Panc1 (cell line): Measurements from ENCODE around the gene RRM1. TPM values are rescaled to one million over a fixed set of nuclear protein-coding genes. Genes with fewer than 3 reads are reported as not detected.

Experiments
- ATAC-seq: fragments of 200-7000 bp; cut with Tn5 transposase; 2 replicates; pipeline ENCODE4 v1.9.1; 2020; ENCODE audit warnings: mild to moderate bottlenecking, moderate library complexity
- BruUV-seq: library from RNA; stranded (reverse); fragments of 400-500 nt; replicated peaks from 2 replicates; lab custom pipeline; 2021; lab: Mats Ljungman, UMichigan
- CTCF ChIA-PET: fragments of 300-600 bp; sonication (Branson Sonifier 250); formaldehyde crosslinking; loops from one replicate; lab custom pipeline; 2022; ENCODE audit warnings: antibody characterized with exemption; lab: Charles Lee
- POLR2A ChIA-PET: fragments of 300-600 bp; sonication (Branson Sonifier 250); formaldehyde crosslinking; loops from one replicate; lab custom pipeline; 2022; ENCODE audit warnings: antibody characterized with exemption; lab: Charles Lee
- DNase-seq: peaks from one replicate; pipeline ENCODE4 v3.0.0-alpha.2; 2010; ENCODE audit warnings: low read depth, low spot score
- H3K27ac ChIP-seq: 2 replicates; pipeline ENCODE4 v1.5.1; 2011; ENCODE audit warnings: mild to moderate bottlenecking, low read length, inconsistent platforms
- H3K27me3 ChIP-seq: fragments of 200-500 bp; sonication (Bioruptor generic); 2 replicates; pipeline ENCODE4 v1.6.0; 2014; ENCODE audit warnings: low read length, inconsistent platforms; ENCODE audit not compliant: control insufficient read depth, insufficient read depth
- H3K36me3 ChIP-seq: fragments of 200-500 bp; sonication (Bioruptor generic); 2 replicates; pipeline ENCODE4 v1.5.1; 2014; ENCODE audit warnings: inconsistent platforms, mild to moderate bottlenecking, low read length, moderate library complexity; ENCODE audit not compliant: control insufficient read depth, insufficient read depth
- H3K4me1 ChIP-seq: 2 replicates; pipeline ENCODE4 v1.5.1; 2011; ENCODE audit warnings: inconsistent platforms, mild to moderate bottlenecking, low read length, moderate library complexity; ENCODE audit not compliant: control insufficient read depth, insufficient read depth
- H3K4me3 ChIP-seq, 2 experiments: 2 replicates each; pipeline ENCODE4 v1.5.1; 2011 to 2012; ENCODE audit warnings: low read depth in 2 of 2, low read length in 2 of 2, mild to moderate bottlenecking in 2 of 2, inconsistent platforms in 1 of 2, moderate library complexity in 1 of 2
- H3K9me3 ChIP-seq: fragments of 200-500 bp; sonication (Bioruptor generic); 2 replicates; pipeline ENCODE4 v1.5.1; 2014; ENCODE audit warnings: low read depth, mild to moderate bottlenecking, inconsistent platforms, low read length, moderate library complexity; ENCODE audit not compliant: control insufficient read depth, insufficient read depth
- CTCF ChIP-seq: fragments of 450-650 bp; IDR thresholded peaks from 2 replicates; pipeline ENCODE4 v1.5.1; 2017; ENCODE audit warnings: mild to moderate bottlenecking
- POLR2AphosphoS5 ChIP-seq: IDR thresholded peaks from 2 replicates; pipeline ENCODE4 v1.6.1; 2012; ENCODE audit warnings: mild to moderate bottlenecking, low read depth, low read length, moderate library complexity
- REST ChIP-seq, 2 experiments: IDR thresholded peaks; 2 replicates each; pipeline ENCODE4 v1.6.1; 2011 to 2012; ENCODE audit warnings: low read depth in 2 of 2, control low read depth in 1 of 2, low read length in 1 of 2, mild to moderate bottlenecking in 1 of 2, moderate library complexity in 1 of 2; ENCODE audit not compliant: insufficient read depth in 1 of 2
- SIN3A ChIP-seq: IDR thresholded peaks from 2 replicates; pipeline ENCODE4 v1.6.1; 2012; ENCODE audit warnings: low read depth, mild to moderate bottlenecking, low read length, moderate library complexity, borderline replicate concordance; ENCODE audit not compliant: insufficient read depth
- TCF7L2 ChIP-seq: IDR thresholded peaks from 2 replicates; pipeline ENCODE4 v1.6.1; 2011; ENCODE audit warnings: mild to moderate bottlenecking, low read depth, low read length, inconsistent platforms
- in situ Hi-C: cut with HindIII; loops from 2 replicates; pipeline ENCODE4 v1.10.0; 2016; ENCODE audit warnings: low sequenced_read_pairs, low pct_unique_long_range_greater_than_20kb
- intact Hi-C: fragments of 100-400 bp; cut with micrococcal nuclease; formaldehyde crosslinking; loops from one replicate; pipeline ENCODE4 v1.10.0; 2022; ENCODE audit not compliant: unreplicated experiment
- total RNA-seq: library from RNA; stranded (reverse); gene quantifications from one replicate; pipeline ENCODE4 v1.2.1, GENCODE V29; 2021; ENCODE audit not compliant: unreplicated experiment

The RRM1 gene
- total RNA-seq, 1 experiment from 2014 or later: 143 TPM

- POLR2A ChIA-PET: interaction anchor here (0.6 kb wide), 1 partner anchor 315 kb away, joined by 3 read pairs; no protein-coding TSS in a partner anchor
- Histone ChIP-seq H3K4me3 (no peak overlapping the region), H3K4me1 (no peaks in the 10 kb centered on the region), H3K27me3 (no peaks in the 10 kb centered on the region), H3K27ac (no peak overlapping the region), H3K9me3 (no peaks in the 10 kb centered on the region), H3K36me3 (no peaks in the 10 kb centered on the region)
- intact Hi-C loops (no loop called here), in situ Hi-C loops (no loop called here)
- DNase-seq: no peak
- TF ChIP-seq TCF7L2: no peak
- CTCF ChIA-PET: interaction anchor here (0.6 to 0.8 kb wide), 3 partner anchors 211 to 224 kb away, joined by 3 to 4 read pairs (median 3); partner anchors contain the start of gene STIM1
- no TSS peak for BruUV-seq
- ATAC-seq: no peak
Observed at GRCh38 chr11:4065601-4066377, 28.8 kb upstream of the RRM1 start.

- CTCF ChIA-PET: interaction anchor here (1.0 to 1.6 kb wide), 2 partner anchors 212 to 218 kb away, joined by 4 to 6 read pairs; no protein-coding TSS in a partner anchor
- no peak for ATAC-seq
- BruUV-seq: no TSS peak
- Histone ChIP-seq H3K4me3 (no peak overlapping the region), H3K36me3 (no peaks in the 10 kb centered on the region), H3K27ac (no peak overlapping the region), H3K27me3 (no peaks in the 10 kb centered on the region), H3K9me3 (no peaks in the 10 kb centered on the region), H3K4me1 (no peaks in the 10 kb centered on the region)
- in situ Hi-C loops: no loop called here
- intact Hi-C loops: no loop called here
- DNase-seq: no peak
- TF ChIP-seq REST (IDR thresholded peaks at IDR 0.05; ENCODE audit: insufficient read depth in 1 of 2, low read depth in 2 of 2, low read length in 1 of 2) (no peak), CTCF (no peak; the same call in 1 of the 2 replicates), SIN3A (no peak), TCF7L2 (no peak), POLR2AphosphoS5 (no peak)
- POLR2A ChIA-PET: interaction anchor here (1.2 kb wide), 1 partner anchor 9 kb away, joined by 9 read pairs; no protein-coding TSS in a partner anchor
Observed at GRCh38 chr11:4066910-4067309, 27.7 kb upstream of the RRM1 start.

- intact Hi-C loops: no loop called here
- no peak for TF ChIP-seq REST (IDR thresholded peaks at IDR 0.05; ENCODE audit: insufficient read depth in 1 of 2, low read depth in 2 of 2, low read length in 1 of 2)
- TF ChIP-seq SIN3A: no peak
- no peak for TF ChIP-seq POLR2AphosphoS5
- no peak for TF ChIP-seq TCF7L2
- no peak for TF ChIP-seq CTCF
- in situ Hi-C loops: no loop called here
- no peak for DNase-seq
- Histone ChIP-seq H3K27me3 (no peaks in the 10 kb centered on the region), H3K27ac (no peak overlapping the region), H3K4me3 (no peak overlapping the region), H3K4me1 (no peaks in the 10 kb centered on the region), H3K36me3 (no peaks in the 10 kb centered on the region), H3K9me3 (no peaks in the 10 kb centered on the region)
- POLR2A ChIA-PET: no interaction called here
- BruUV-seq: no TSS peak
- CTCF ChIA-PET: no interaction called here
- ATAC-seq: no peak
Observed at GRCh38 chr11:4068962-4069361, 25.6 kb upstream of the RRM1 start.
